Mucosa of rectum (tissue), 2 donors: ENCODE measurements around the gene KMT2B.
"Not testable (repeated sequence)": the region's sequence is repeated elsewhere in the genome, so short reads cannot be mapped to it uniquely, and the experiment has no call there.

Source experiments
- H3K27ac ChIP-seq, 2 donors: one replicate each; pipeline ENCODE4 v1.7.0; 2013; ENCODE audit warnings: inconsistent platforms in 2 of 2, low read depth in 2 of 2, low read length in 2 of 2
- H3K27me3 ChIP-seq, 2 donors: one replicate each; pipeline ENCODE4 v1.7.0; 2013; ENCODE audit warnings: low read length in 2 of 2; ENCODE audit not compliant: control insufficient read depth in 2 of 2, insufficient read depth in 2 of 2
- H3K36me3 ChIP-seq, 2 donors: one replicate each; pipeline ENCODE4 v1.7.0; 2013; ENCODE audit warnings: low read length in 2 of 2; ENCODE audit not compliant: control insufficient read depth in 2 of 2, insufficient read depth in 2 of 2
- H3K4me1 ChIP-seq, 2 donors: one replicate each; pipeline ENCODE4 v1.7.0; 2013; ENCODE audit warnings: low read length in 2 of 2, mild to moderate bottlenecking in 1 of 2; ENCODE audit not compliant: control insufficient read depth in 2 of 2, insufficient read depth in 2 of 2
- H3K4me3 ChIP-seq, 2 donors: one replicate each; pipeline ENCODE4 v1.7.0; 2013; ENCODE audit warnings: low read length in 2 of 2
- H3K9ac ChIP-seq, 2 donors: one replicate each; pipeline ENCODE4 v1.7.0; 2013; ENCODE audit warnings: low read length in 2 of 2, low read depth in 1 of 2, mild to moderate bottlenecking in 1 of 2
- H3K9me3 ChIP-seq, 2 donors: one replicate each; pipeline ENCODE4 v1.7.0; 2013; ENCODE audit warnings: low read length in 2 of 2; ENCODE audit not compliant: control insufficient read depth in 2 of 2
- donor health status: healthy.
- donor health status: Normal muscosa, but diverticular disease.

KMT2B gene

GRCh38 chr19:35717665-35718344 lies at the start of gene KMT2B:
TSS of gene KMT2B (plus strand) at chr19:35718003. CDS start at chr19:35718019, 16 bp downstream.
- H3K36me3 ChIP-seq = peaks cover 12 to 16% of the 10 kb centered on the region in 2 donors
- H3K4me3 ChIP-seq = peak within 1 kb of the TSS; percentile 83 to 88
- no peaks in the 10 kb centered on the region for H3K27me3 ChIP-seq
- peak within 1 kb of the TSS; percentile 84 to 87 for H3K27ac ChIP-seq
- no peaks in the 10 kb centered on the region for H3K9me3 ChIP-seq
- peak within 1 kb of the TSS; percentile 76 to 80 for H3K9ac ChIP-seq
- peaks cover 21 to 30% of the 10 kb centered on the region in 2 donors for H3K4me1 ChIP-seq

- Histone ChIP-seq H3K4me1 (peaks cover 5% of the 10 kb centered on the region in 2 donors), H3K9ac (no peak overlapping the region), H3K27me3 (peaks cover 3 to 20% of the 10 kb centered on the region in 2 donors), H3K9me3 (no peaks in the 10 kb centered on the region), H3K27ac (no peak overlapping the region), H3K4me3 (no peak overlapping the region), H3K36me3 (peaks cover 0 to 5% of the 10 kb centered on the region in 2 donors)
Measured at GRCh38 chr19:35669566-35669965, 48.2 kb upstream of the KMT2B start.

- H3K9ac ChIP-seq = no peak overlapping the region
- H3K27ac ChIP-seq = no peak overlapping the region
Measured at GRCh38 chr19:35669974-35670373, 47.8 kb upstream of the KMT2B start.

GRCh38 chr19:35670686-35671085 lies 47.1 kb upstream of the KMT2B start:
- Histone ChIP-seq H3K4me3 (no peak overlapping the region), H3K27ac (no peak overlapping the region), H3K9ac (no peak overlapping the region), H3K27me3 (peaks cover 3 to 20% of the 10 kb centered on the region in 2 donors), H3K9me3 (no peaks in the 10 kb centered on the region), H3K4me1 (peaks cover 5% of the 10 kb centered on the region in 2 donors), H3K36me3 (no peaks in the 10 kb centered on the region)

More at GRCh38 chr19:35669974-35670373, 47.8 kb upstream of the KMT2B start:
- Histone ChIP-seq H3K36me3 (peaks cover 0 to 5% of the 10 kb centered on the region in 2 donors), H3K4me3 (no peak overlapping the region), H3K27me3 (peaks cover 3 to 20% of the 10 kb centered on the region in 2 donors), H3K9me3 (no peaks in the 10 kb centered on the region), H3K4me1 (peaks cover 5% of the 10 kb centered on the region in 2 donors)

- Histone ChIP-seq H3K4me1 (peaks cover 5% of the 10 kb centered on the region in 2 donors), H3K27ac (no peak overlapping the region), H3K9ac (no peak overlapping the region), H3K27me3 (peaks cover 3 to 20% of the 10 kb centered on the region in 2 donors), H3K4me3 (no peak overlapping the region), H3K9me3 (no peaks in the 10 kb centered on the region), H3K36me3 (no peaks in the 10 kb centered on the region)
Measured at GRCh38 chr19:35671818-35672217, 46.0 kb upstream of the KMT2B start.

GRCh38 chr19:35673121-35673804 lies 44.5 kb upstream of the KMT2B start:
- H3K27me3 ChIP-seq = peaks cover 3 to 20% of the 10 kb centered on the region in 2 donors

GRCh38 chr19:35675589-35676140 lies 42.1 kb upstream of the KMT2B start:
- Histone ChIP-seq H3K27me3 (peaks cover 3 to 15% of the 10 kb centered on the region in 2 donors), H3K36me3 (no peaks in the 10 kb centered on the region), H3K4me1 (peaks cover 0 to 5% of the 10 kb centered on the region in 2 donors), H3K9me3 (no peaks in the 10 kb centered on the region), H3K4me3 (no peak overlapping the region), H3K9ac (no peak overlapping the region), H3K27ac (no peak overlapping the region)

More at GRCh38 chr19:35673121-35673804, 44.5 kb upstream of the KMT2B start:
- no peaks in the 10 kb centered on the region for H3K9me3 ChIP-seq
- peak overlapping the region; percentile 37 to 48 for H3K4me3 ChIP-seq
- H3K4me1 ChIP-seq = peaks cover 5% of the 10 kb centered on the region in 2 donors
- H3K36me3 ChIP-seq = no peaks in the 10 kb centered on the region
- H3K27ac ChIP-seq = no peak overlapping the region
- H3K9ac ChIP-seq = no peak overlapping the region

GRCh38 chr19:35689836-35690235 lies 28.0 kb upstream of the KMT2B start:
- no peaks in the 10 kb centered on the region for H3K9me3 ChIP-seq
- H3K4me3 ChIP-seq = no peak overlapping the region
- H3K9ac ChIP-seq = no peak overlapping the region
- no peak overlapping the region for H3K27ac ChIP-seq
- no peaks in the 10 kb centered on the region for H3K36me3 ChIP-seq
- no peaks in the 10 kb centered on the region for H3K27me3 ChIP-seq
- no peaks in the 10 kb centered on the region for H3K4me1 ChIP-seq

- H3K4me1 ChIP-seq = not testable (repeated sequence)
Measured at GRCh38 chr19:35691106-35691505, 26.7 kb upstream of the KMT2B start.

GRCh38 chr19:35692010-35692409 lies 25.8 kb upstream of the KMT2B start:
- Histone ChIP-seq H3K27me3 (no peaks in the 10 kb centered on the region), H3K9ac (no peak overlapping the region), H3K36me3 (no peaks in the 10 kb centered on the region)

More at GRCh38 chr19:35691106-35691505, 26.7 kb upstream of the KMT2B start:
- H3K36me3 ChIP-seq, H3K27ac ChIP-seq, H3K9me3 ChIP-seq, H3K9ac ChIP-seq, H3K4me3 ChIP-seq, H3K27me3 ChIP-seq: not testable (repeated sequence)

More at GRCh38 chr19:35692010-35692409, 25.8 kb upstream of the KMT2B start:
- Histone ChIP-seq H3K4me1 (no peaks in the 10 kb centered on the region), H3K9me3 (no peaks in the 10 kb centered on the region), H3K4me3 (no peak overlapping the region), H3K27ac (no peak overlapping the region)
